Breast epithelium (tissue), 3 donors: ENCODE measurements around the gene AARSD1.

Experiments
- POLR2AphosphoS5 ChIP-seq, 3 donors: sonication (generic); formaldehyde crosslinking; IDR thresholded peaks; one replicate each; pipeline ENCODE4 v1.6.1; 2017; ENCODE audit warnings: antibody characterized with exemption in 3 of 3
- TF ChIP-seq, protein P1 (sequence below), 3 donors: fragments of 450-650 bp; IDR thresholded peaks; one replicate each; pipeline ENCODE4 v1.5.1; 2016 to 2017; ENCODE audit warnings: antibody characterized with exemption in 3 of 3, mild to moderate bottlenecking in 3 of 3, moderate library complexity in 3 of 3

DNA sequence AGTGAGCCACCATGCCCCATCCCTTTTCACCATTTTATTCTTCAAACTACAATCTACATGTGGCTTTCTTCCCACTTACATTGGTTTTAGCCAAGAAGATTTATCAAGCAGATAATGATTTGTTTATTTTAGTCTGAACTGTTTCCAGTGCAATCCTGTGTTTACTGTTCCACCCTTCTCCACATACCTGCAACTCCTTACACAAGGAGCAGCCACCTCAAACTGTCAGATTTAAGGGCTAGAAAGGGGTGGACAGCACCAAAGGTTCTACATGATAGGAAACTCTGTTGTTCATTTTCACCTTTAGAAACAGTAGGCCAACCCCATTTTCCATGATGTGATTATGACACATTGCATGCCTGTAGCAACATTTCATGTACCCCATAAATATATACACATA is 18.0 kb upstream of the AARSD1 start:
- TF ChIP-seq, protein P1, sequence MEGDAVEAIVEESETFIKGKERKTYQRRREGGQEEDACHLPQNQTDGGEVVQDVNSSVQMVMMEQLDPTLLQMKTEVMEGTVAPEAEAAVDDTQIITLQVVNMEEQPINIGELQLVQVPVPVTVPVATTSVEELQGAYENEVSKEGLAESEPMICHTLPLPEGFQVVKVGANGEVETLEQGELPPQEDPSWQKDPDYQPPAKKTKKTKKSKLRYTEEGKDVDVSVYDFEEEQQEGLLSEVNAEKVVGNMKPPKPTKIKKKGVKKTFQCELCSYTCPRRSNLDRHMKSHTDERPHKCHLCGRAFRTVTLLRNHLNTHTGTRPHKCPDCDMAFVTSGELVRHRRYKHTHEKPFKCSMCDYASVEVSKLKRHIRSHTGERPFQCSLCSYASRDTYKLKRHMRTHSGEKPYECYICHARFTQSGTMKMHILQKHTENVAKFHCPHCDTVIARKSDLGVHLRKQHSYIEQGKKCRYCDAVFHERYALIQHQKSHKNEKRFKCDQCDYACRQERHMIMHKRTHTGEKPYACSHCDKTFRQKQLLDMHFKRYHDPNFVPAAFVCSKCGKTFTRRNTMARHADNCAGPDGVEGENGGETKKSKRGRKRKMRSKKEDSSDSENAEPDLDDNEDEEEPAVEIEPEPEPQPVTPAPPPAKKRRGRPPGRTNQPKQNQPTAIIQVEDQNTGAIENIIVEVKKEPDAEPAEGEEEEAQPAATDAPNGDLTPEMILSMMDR (IDR thresholded peaks at IDR 0.05), result no peak
- no peak for TF ChIP-seq POLR2AphosphoS5 (IDR thresholded peaks at IDR 0.05)
